Psoas muscle (tissue), 8 donors: Measurements from ENCODE around the gene MAJIN. TPM values are rescaled to one million over a fixed set of nuclear protein-coding genes. Genes with fewer than 3 reads are reported as not detected.

ENCODE experiments used
- ATAC-seq, 4 donors: fragments of 200-7000 bp; cut with Tn5 transposase; one replicate each; pipeline ENCODE4 v1.9.1; 2020; ENCODE audit warnings: moderate library complexity in 3 of 4, mild to moderate bottlenecking in 2 of 4
- DNase-seq, 2 donors: peaks; one replicate each; pipeline ENCODE4 v3.0.0-alpha.2; 2020
- H3K27ac ChIP-seq: fragments of 200-600 bp; one replicate; pipeline ENCODE4 v1.8.0; 2022
- H3K27me3 ChIP-seq, 3 donors: fragments of 200-600 bp in 1 of 3; one replicate each; pipeline versions ENCODE4 v1.6.1 to v1.8.0; 2013 to 2022; ENCODE audit warnings: low read length in 2 of 3, mild to moderate bottlenecking in 2 of 3, moderate library complexity in 1 of 3; ENCODE audit not compliant: insufficient read depth in 3 of 3
- H3K36me3 ChIP-seq, 2 donors: fragments of 200-600 bp in 1 of 2; one replicate each; pipeline versions ENCODE4 v1.6.1 to v1.8.0; 2013 to 2022; ENCODE audit warnings: low read depth in 1 of 2, mild to moderate bottlenecking in 1 of 2, moderate library complexity in 1 of 2; ENCODE audit not compliant: insufficient read depth in 1 of 2
- H3K4me1 ChIP-seq: fragments of 200-600 bp; one replicate; pipeline ENCODE4 v1.8.0; 2022
- H3K4me3 ChIP-seq: fragments of 200-600 bp; one replicate; pipeline ENCODE4 v1.8.0; 2022; ENCODE audit warnings: mild to moderate bottlenecking
- H3K9me3 ChIP-seq: fragments of 200-600 bp; one replicate; pipeline ENCODE4 v1.8.0; 2022
- CTCF ChIP-seq: fragments of 200-600 bp; IDR thresholded peaks from one replicate; pipeline ENCODE4 v1.8.0; 2022; ENCODE audit warnings: antibody characterized with exemption
- WGBS, 3 donors: extraction: QIAGEN DNeasy Blood & Tissue Kit; methylation state at CpG; one replicate each; pipeline versions ENCODE4 v1.1.6 to v1.1.7; 2013; 5-methylcytosine and 5-hydroxymethylcytosine counted together
- intact Hi-C, 2 donors: fragments of 100-400 bp; cut with DNase I; formaldehyde crosslinking; loops; one replicate each; pipeline versions ENCODE4 v1.11.0 to v1.14.2; 2022
- polyA plus RNA-seq, 3 donors: library from polyadenylated mRNA; stranded (reverse); fragments of 200-250 nt; gene quantifications; one replicate each; pipeline ENCODE4 v1.2.3, GENCODE V29; 2013
- total RNA-seq, 4 donors: library from RNA; stranded (reverse); fragmentation: NEBNext Ultra II Directional in 2 of 4; extraction: Animal tissue kit (Norgen Biotek cat#: 25700) in 2 of 4; gene quantifications; one replicate each; pipeline versions ENCODE4 v1.2.1 to v1.2.4, GENCODE V29; 2021 to 2023
- donor health status: healthy with polysubstance abuse.
- donor health status: DM: no; HTN: no; CAD: no; lungs with moderate emphysema.
- donor health status: Bipolar disorder and iron deficiency.
- donor health status: healthy.
- donor health status: DM: yes; HTN: yes; CAD: no.
- donor health status: DM: no; HTN: no; CAD: no.
- donor health status: DM: no; HTN: no; CAD: no.
- donor health status: DM: yes; HTN: yes; CAD: no.

The MAJIN gene
- total and polyA plus RNA-seq, 7 donors: not detected

GRCh38 chr11:64996710-64997380 is 24.9 kb upstream of the MAJIN start, which contains the start of gene BATF2:
BATF2 (minus strand) TSS chr11:64996971; CDS start chr11:64996914, 57 bp downstream.
- Histone ChIP-seq H3K4me1 (peaks cover 22% of the 10 kb centered on the region), H3K4me3 (peak within 1 kb of the TSS; percentile 74)
- WGBS, 3 donors: 8 to 16% (median 9%) methylated on average over 9 of the region's 9 CpGs

GRCh38 chr11:64996327-64996709 is 24.4 kb upstream of the MAJIN start:
- intact Hi-C loops: loop anchor here in 1 of 2 donors (5.0 kb wide), 1 partner anchor 79 kb away; the partner anchor contains the start of gene ATG2A
- no peaks in the 10 kb centered on the region for H3K9me3 ChIP-seq
- peak overlapping the region; percentile 74 for H3K4me3 ChIP-seq
- WGBS, 3 donors: 24 to 35% (median 25%) methylated on average over 11 of the region's 11 CpGs
- ATAC-seq (peak in 1 of 4 donors; percentile 30), DNase-seq (no peak)
- H3K36me3 ChIP-seq: peaks cover 0 to 13% of the 10 kb centered on the region in 2 donors
- H3K4me1 ChIP-seq: peaks cover 22% of the 10 kb centered on the region
- no peaks in the 10 kb centered on the region for H3K27me3 ChIP-seq
- peak overlapping the region; percentile 80 for H3K27ac ChIP-seq
- no peak for TF ChIP-seq CTCF

More at GRCh38 chr11:64996710-64997380, 24.9 kb upstream of the MAJIN start, which contains the start of gene BATF2:
- TF ChIP-seq CTCF: peak; percentile 42
- intact Hi-C loops: loop anchor here in 1 of 2 donors (5.0 kb wide), 1 partner anchor 80 kb away; the partner anchor contains the start of gene ATG2A
- Histone ChIP-seq H3K27me3 (no peaks in the 10 kb centered on the region), H3K36me3 (peaks cover 0 to 12% of the 10 kb centered on the region in 2 donors), H3K9me3 (no peaks in the 10 kb centered on the region), H3K27ac (peak within 1 kb of the TSS; percentile 80)
- DNase-seq (peak; percentile 75 to 86), ATAC-seq (peak; percentile 95 to 99 (median 98))

- Histone ChIP-seq H3K4me1 (peaks cover 25% of the 10 kb centered on the region), H3K9me3 (no peaks in the 10 kb centered on the region), H3K36me3 (peaks cover 0 to 13% of the 10 kb centered on the region in 2 donors), H3K27me3 (no peaks in the 10 kb centered on the region), H3K4me3 (no peak overlapping the region), H3K27ac (no peak overlapping the region)
- WGBS, 3 donors: 86 to 90% (median 88%) methylated on average over 7 of the region's 7 CpGs
- intact Hi-C loops: no loop called here
- no peak for DNase-seq
- TF ChIP-seq CTCF: no peak
- ATAC-seq: no peak
These were observed 22.4 kb upstream of the MAJIN start for GRCh38 chr11:64994318-64994717.

- Histone ChIP-seq H3K4me3 (peak overlapping the region; percentile 50), H3K27me3 (no peaks in the 10 kb centered on the region), H3K4me1 (peaks cover 7% of the 10 kb centered on the region), H3K9me3 (no peaks in the 10 kb centered on the region), H3K36me3 (peaks cover 0 to 13% of the 10 kb centered on the region in 2 donors), H3K27ac (peak overlapping the region; percentile 46)
- TF ChIP-seq CTCF: no peak
- DNase-seq: peak; percentile 45 to 69
- 52 to 56% (median 55%) methylated on average over 15 of the region's 15 CpGs for WGBS, 3 donors
- peak in 3 of 4 donors; percentile 32 to 72 (median 49) for ATAC-seq
- intact Hi-C loops: no loop called here
These were observed 18.5 kb upstream of the MAJIN start for GRCh38 chr11:64990222-64990923.
